GM21447 (cell line): ENCODE results near the gene UBXN7.
A peak's percentile ranks its signal among the peaks of the same experiment; 100 is the strongest.
"Not testable (repeated sequence)": the region's sequence is repeated elsewhere in the genome, so short reads cannot be mapped to it uniquely, and the experiment has no call there.

Source experiments
- ATAC-seq: cut with Tn5 transposase; IDR thresholded peaks from one replicate; pipeline ENCODE4 v1.9.1; 2021; ENCODE audit not compliant: unreplicated experiment

Gene UBXN7

GRCh38 chr3:196321162-196321561, 111.1 kb downstream of the UBXN7 start:
- ATAC-seq: no peak

DNA sequence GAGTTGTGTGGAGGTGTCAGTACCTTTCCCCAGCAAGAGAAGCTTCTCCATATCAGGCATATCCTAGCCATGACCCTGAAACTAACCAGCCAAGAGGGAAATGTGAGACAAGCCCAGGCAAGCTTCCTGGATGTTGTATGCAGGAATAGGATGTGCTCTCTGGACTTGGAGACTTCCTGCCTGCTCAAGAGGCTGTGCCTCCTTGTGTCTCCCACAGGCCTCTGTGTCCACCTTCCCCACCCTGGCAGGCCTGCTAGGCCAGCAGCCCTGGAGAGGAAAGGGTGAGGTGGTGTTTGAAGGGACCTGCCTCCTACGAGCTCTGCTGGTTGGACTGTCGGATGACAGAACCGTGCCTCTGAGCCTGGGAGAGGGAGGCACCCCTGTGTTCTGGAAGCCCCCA, 112.1 kb downstream of the UBXN7 start:
- no peak for ATAC-seq

- peak; percentile 74 for ATAC-seq
Observed at GRCh38 chr3:196317687-196318467, 114.3 kb downstream of the UBXN7 start, which contains the start of gene DYNLT2B. Gene DYNLT2B, minus strand, starts transcription at chr3:196318240. Its CDS starts 88 bp downstream, at chr3:196318152.

DNA sequence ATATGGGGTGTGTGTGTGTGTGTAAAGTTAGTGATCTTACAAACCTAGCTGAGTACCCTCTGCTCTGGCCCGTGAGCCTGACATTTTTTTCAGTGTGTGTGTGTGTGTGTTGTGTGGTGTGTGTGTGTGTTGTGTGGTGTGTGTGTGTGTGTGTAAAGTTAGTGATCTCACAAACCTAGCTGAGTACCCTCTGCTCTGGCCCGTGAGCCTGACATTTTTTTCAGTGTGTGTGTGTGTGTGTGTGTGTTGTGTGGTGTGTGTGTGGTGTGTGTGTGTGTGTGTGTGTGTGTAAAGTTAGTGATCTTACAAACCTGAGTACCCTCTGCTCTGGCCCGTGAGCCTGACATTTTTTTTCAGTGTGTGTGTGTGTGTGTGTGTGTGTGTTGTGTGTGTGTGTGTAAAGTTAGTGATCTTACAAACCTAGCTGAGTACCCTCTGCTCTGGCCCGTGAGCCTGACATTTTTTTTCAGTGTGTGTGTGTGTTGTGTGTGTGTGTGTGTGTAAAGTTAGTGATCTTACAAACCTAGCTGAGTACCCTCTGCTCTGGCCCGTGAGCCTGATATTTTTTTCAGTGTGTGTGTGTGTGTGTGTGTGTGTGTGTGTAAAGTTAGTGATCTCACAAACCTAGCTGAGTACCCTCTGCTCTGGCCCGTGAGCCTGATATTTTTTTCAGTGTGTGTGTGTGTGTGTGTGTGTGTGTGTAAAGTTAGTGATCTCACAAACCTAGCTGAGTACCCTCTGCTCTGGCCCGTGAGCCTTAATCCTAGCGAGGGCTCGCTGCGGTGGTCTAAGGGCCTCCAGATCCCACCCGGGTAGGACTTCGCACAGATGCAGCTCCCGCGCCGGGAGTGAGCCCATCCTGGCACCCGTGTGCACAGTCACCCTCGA, 115.2 kb downstream of the UBXN7 start:
- not testable (repeated sequence) for ATAC-seq

DNA sequence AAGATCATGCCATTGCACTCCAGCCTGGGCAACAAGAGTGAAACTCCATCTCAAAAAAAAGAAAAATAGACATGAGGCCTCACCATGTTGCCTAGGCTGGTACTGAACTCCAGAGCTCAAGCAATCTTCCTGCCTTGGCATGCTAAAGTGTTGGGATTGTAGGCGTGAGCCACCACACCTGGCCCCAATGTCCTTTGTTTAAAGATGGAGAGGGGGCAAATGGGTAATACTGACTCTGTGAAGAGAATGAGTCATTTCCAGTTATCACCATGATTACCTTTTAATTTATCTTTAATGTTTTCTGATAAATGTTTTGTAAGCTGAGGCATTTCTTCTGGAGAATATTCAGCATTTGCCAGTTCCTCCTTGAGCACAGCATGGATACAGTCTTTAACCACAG, 116.4 kb downstream of the UBXN7 start:
- no peak for ATAC-seq

DNA sequence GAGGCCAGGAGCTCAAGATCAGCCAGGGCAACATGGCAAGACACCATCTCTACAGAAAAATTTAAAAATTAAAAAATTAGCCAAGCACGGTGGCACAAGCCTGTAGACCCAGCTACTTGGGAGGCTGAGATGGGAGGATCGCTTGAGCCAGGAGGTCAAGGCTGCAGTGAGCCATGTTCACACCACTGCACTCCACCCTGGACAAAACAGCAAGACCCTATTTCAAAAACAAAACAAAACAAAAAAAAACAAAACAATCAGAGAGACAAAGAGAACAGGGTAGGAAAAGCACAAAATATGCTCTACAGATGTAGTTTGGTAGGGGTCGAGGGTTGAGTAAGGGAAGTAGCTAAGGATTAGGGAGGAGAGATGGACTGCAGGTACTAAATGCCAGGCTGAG, 117.6 kb downstream of the UBXN7 start:
- no peak for ATAC-seq

DNA sequence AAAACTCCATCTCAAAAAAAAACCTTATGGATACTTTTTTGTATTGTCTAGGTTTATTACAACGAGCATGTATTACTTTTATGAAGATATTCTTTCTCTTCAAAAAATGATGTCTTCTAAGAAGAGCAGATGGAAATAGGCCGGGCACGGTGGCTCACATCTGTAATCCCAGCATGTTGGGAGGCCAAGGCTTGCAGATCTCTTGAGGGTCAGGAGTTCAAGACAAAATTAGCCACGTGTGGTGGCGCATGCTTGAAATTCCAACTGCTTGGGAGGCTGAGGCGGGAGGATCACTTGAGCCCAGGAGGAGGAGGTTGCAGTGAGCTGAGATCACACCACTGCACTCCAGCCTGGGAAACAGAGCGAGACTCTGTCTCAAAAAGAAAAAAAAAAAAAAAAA, 118.1 kb downstream of the UBXN7 start:
- not testable (repeated sequence) for ATAC-seq

GRCh38 chr3:196302960-196303359, 129.3 kb downstream of the UBXN7 start:
- ATAC-seq: not testable (repeated sequence)

DNA sequence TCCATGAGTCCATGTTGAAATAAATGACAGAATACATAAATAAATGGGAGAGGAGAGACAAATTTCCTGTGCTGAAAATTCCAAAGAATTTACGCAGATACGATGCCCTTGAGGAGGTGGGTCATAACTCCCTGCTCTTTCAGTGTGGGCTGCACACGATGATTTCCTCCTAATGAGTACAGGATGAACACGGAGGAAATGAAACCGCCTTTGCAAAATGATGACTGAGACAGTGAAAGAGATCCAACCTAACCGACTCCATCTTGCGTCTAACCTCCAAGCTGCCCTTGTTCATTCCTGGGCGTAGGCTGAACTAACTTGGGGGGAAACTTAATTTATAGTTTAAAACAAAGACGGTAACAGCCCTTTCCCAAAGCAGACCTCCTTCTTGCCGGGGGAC, 129.7 kb downstream of the UBXN7 start:
- not testable (repeated sequence) for ATAC-seq

DNA sequence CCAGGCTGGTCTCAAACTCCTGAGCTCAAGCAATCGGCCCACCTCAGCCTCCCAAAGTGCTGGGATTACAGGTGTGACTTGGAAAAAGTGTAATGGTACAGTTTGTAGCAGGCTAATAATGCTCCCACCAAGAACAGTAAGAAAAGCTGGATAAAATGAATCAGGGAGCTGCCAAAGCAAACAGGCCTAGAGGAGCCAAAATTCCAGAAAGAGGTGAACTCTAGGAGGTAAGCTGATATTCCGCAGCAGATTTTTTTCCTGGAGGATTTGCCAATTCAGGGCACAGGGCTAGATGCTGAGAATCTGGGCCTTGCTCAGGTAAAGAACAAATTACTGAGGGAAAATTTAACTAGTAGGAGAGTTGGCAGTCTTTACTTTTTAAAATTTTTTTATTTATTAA, 133.7 kb downstream of the UBXN7 start:
- no peak for ATAC-seq
